HG02870 (cell line): ENCODE results near the gene ZNF280B.
"Not testable (repeated sequence)": the region's sequence is repeated elsewhere in the genome, so short reads cannot be mapped to it uniquely, and the experiment has no call there.

Source experiments
- ATAC-seq: cut with Tn5 transposase; IDR thresholded peaks from one replicate; pipeline ENCODE4 v1.9.1; 2021; ENCODE audit warnings: mild to moderate bottlenecking, moderate library complexity; ENCODE audit not compliant: unreplicated experiment

ZNF280B gene

DNA sequence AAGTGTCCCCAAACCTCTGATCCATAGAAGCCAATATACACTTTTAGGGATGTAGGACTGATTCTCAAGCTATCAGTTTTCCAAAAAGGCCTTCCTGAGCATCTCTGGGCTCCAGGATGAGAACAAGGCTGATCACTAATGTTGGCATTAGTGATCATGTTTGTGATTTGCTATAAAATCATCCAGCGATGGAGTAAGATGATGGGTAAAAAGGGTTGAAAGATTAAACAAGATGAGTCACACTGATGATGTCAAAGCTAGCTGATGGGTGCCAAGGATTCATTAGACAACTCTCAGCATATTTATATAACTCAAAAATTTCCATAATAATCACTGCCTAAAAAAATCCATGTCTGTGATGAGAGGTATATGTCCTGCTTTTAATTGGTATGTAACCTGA, 42.8 kb downstream of the ZNF280B start:
- no peak for ATAC-seq

DNA sequence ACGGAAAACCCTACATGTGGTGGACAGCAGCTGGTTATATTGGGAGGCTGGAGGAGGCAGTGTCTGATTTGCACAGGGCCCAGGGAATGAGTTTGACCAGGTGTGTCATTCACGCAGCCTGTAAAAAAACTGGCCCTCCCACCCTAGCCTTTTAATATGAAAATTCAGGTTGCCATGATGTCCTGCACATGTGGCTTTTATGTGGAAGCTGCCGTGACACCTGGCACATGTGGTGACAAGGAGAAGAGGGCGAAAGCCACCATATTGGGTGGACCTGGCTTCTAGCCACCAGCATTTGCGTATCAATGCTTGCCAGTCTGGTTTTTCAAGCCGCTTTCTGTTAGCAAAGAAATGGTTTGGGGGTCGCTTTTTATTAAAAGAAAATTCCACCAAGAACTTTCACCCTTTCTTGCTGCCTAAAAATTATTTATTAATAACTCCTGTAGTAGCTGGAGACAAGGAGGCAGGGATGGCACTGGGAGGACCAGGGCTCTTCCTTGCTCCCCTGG, 43.4 kb downstream of the ZNF280B start:
- no peak for ATAC-seq

DNA sequence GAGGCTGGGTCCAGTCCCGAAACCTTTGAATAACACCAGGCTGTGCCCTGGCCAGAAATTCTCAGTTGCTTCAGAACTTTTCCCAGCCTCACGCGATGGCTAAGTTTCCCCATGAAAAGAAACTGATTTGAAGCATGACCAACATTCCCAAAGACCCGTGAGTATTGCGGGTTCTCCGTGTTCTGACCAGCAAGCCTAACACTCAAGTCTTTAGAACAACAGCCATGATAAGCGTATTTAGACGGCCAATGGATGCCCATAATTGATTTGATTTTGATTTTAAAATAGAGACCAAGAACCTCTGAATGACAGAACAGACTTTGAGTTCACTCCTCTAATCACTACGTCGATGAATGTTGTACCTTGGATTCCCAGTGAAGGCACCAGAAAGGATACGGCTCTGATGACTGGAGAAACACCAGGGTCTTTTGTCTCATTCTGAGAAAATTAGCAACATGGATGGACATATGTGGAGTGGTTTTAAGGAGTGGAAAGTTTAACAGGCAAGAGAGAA, 43.9 kb downstream of the ZNF280B start:
- ATAC-seq, result no peak

- ATAC-seq, result no peak
Observed at GRCh38 chr22:22463855-22464540, 44.5 kb downstream of the ZNF280B start.

DNA sequence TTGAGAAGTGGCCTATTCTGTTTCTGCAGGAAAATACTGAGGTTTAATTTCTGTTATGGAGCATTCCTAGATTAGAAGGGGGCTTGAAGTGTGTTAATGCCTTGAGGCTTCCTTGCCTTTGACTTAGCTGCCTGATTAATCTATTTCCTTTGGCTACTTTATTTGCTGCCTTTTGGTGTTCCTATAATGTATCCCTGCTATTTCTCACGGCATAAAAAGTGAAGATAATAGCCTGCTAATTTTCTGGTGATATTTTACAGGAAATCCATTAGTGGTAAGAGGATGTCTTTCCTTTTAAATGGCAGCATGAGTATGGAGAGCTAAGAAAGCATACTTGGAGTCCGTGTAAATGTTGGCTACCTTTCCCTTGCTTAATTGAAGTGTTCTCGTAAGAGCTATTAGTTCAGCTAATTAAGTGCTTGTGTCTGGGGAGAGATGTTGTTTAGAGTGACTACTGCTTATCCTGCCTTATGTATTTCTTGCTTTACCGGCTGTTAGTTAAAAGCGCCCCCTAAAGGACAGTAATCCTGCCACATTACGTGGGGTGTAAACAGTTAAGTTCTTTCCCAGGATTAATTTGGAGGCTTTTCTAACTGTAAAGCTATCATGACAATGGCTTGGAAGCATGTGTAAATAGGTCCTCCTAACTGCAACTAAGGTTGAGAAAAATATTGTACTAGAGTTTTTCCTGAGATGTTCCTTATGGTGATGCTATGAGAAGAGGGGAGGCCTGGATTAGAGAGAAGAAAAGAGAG, 45.6 kb downstream of the ZNF280B start:
- ATAC-seq, result no peak

DNA sequence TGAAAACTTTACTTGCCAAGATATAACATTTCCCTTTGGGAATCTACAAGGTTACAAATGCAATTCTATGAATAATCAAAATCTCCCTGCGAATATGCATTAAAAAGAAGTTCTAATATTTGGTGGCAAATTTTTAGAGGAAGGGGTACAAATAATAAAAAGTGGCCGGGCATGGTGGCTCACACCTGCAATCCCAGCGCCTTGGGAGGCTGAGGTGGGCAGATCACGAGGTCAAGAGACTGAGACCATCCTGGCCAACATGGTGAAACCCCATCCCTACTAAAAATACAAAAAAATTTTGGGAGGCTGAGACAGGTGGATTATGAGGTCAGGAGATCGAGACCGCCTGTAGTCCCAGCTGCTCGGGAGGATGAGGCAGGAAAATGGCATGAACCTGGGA, 47.0 kb downstream of the ZNF280B start:
- ATAC-seq, result no peak

DNA sequence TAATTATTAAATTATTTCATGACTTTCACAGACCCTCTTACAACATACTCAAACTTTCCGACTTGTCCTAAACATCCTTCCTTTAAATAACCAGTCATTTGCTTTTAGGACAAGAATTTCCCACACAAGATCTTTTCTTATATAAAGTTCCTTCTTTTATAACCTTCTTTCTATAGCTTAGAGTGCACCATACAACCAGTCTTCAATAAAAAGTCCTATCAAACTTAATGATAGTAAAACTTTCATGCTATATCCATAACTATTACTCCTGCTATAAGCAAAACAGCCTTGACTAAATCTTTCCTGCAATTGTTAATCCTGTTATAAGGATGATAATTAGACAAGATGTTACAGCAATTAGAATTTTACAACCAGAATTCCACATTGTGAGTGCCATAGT, 47.4 kb downstream of the ZNF280B start:
- ATAC-seq, result no peak

DNA sequence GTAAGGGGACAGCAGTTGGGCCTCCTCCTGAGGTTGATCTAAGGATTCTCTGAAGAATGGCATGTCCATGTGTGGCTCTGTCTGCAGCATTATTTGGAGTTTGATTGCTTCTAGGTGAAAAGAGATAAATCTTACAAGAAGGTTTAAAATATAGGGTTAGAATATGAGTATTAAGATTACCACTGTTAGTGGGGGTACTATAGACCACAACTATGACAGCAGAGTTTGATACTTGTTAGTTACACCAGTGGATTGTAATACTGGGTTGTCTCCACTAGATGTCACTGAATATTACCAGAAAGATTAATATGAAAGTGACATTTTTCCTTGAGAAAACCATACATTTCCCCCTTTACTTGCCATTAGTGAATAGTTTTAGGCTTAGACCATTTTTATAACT, 47.9 kb downstream of the ZNF280B start:
- ATAC-seq, result no peak

GRCh38 chr22:22460060-22460459, 48.5 kb downstream of the ZNF280B start:
- ATAC-seq, result no peak

- no peak for ATAC-seq
Observed at GRCh38 chr22:22458896-22459588, 49.5 kb downstream of the ZNF280B start.

DNA sequence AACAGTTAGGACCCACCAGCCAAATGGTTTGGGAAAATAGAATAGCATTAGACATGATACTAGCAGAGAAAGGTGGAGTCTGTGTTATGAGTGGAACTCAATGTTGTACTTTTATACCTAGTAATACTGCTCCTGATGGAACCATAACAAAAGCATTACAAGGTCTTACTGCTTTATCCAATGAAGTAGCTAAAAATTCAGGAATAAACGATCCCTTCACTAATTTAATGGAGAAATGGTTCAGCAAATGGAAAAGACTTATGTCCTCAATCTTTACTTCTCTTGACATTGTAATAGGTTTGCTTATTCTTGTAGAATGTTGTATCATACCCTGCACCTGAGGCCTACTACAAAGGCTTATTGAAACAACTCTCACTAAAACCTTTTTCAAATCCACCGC, 50.2 kb downstream of the ZNF280B start:
- ATAC-seq, result no peak

- no peak for ATAC-seq
Observed at GRCh38 chr22:22454997-22455396, 53.5 kb downstream of the ZNF280B start.

- no peak for ATAC-seq
Observed at GRCh38 chr22:22452996-22453686, 55.4 kb downstream of the ZNF280B start.

- no peak for ATAC-seq
Observed at GRCh38 chr22:22452211-22452610, 56.3 kb downstream of the ZNF280B start.

- peak; percentile 80 for ATAC-seq
Observed at GRCh38 chr22:22450343-22450839, 58.2 kb downstream of the ZNF280B start.

DNA sequence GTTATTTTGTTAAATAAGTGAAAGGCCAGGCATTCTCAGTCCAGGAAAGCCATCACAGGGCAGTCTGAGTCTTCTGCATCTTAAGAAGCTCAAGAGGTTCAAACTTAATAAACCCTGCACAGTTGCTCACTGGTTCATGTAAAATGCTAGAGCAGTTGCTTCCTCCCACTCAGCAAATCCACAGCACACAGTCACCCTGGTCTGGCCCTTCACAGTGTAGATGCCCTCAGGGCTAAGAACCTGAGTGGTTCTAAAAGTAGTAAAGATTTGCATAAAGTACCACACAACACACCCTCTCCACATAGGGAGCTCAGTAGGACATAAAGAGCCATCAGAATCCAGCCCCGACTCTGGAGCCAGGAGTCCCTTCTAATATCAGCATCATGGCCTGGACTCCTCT, 58.7 kb downstream of the ZNF280B start:
- ATAC-seq, result no peak

GRCh38 chr22:22446517-22446916, 62.0 kb downstream of the ZNF280B start:
- no peak for ATAC-seq

DNA sequence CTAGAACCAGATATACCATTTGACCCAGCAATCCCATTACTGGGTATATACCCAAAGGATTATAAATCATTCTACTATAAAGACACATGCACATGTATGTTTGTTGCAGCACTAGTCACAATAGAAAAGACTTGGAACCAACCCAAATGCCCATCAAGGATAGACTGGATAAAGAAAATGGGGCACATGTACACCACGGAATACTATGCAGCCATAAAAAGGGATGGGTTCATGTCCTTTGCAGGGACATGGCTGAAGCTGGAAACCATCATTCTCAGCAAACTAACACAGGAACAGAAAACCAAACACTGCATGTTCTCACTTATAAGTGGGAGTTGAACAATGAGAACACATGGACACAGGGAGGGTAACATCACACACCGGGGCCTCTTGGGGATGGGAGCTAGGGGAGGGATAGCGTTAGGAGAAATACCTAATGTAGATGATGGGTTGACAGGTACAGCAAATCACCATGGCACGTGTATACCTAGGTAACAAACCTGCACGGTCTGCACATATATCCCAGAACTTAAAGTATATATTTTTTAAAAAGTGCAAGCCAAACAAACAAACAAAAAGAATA, 64.4 kb downstream of the ZNF280B start:
- ATAC-seq, result not testable (repeated sequence)

- no peak for ATAC-seq
Observed at GRCh38 chr22:22442928-22443709, 65.4 kb downstream of the ZNF280B start.

GRCh38 chr22:22441626-22442025, 66.9 kb downstream of the ZNF280B start:
- not testable (repeated sequence) for ATAC-seq
